B cell (primary cell): ENCODE measurements around the gene MYO5C. TPM values are rescaled to one million over a fixed set of nuclear protein-coding genes. Genes with fewer than 3 reads are reported as not detected.

Source experiments
- ATAC-seq: fragments of 200-7000 bp; cut with Tn5 transposase; one replicate; pipeline ENCODE4 v1.10.0; 2021; ENCODE audit warnings: low read depth, mild to moderate bottlenecking, moderate number of reproducible peaks, moderate library complexity
- CTCF ChIA-PET: fragments of 350-600 bp; sonication (Branson Sonifier 250); formaldehyde crosslinking; loops from one replicate; lab custom pipeline; 2021; ENCODE audit warnings: antibody characterized with exemption, inconsistent platforms; lab: Charles Lee
- POLR2A ChIA-PET: fragments of 350-600 bp; sonication (Branson Sonifier 250); formaldehyde crosslinking; loops from one replicate; lab custom pipeline; 2021; ENCODE audit warnings: antibody characterized with exemption; lab: Charles Lee
- DNase-seq: peaks from one replicate; pipeline ENCODE4 v3.0.0; 2013
- H2AFZ ChIP-seq: 2 replicates; pipeline ENCODE4 v1.6.1; 2012; ENCODE audit warnings: mild to moderate bottlenecking, low read depth, low read length; ENCODE audit not compliant: insufficient read depth, poor library complexity, severe bottlenecking
- H3K27ac ChIP-seq, 2 donors: 1 replicate in 1 of 2; 2 replicates in 1 of 2; pipeline ENCODE4 v1.5.1; 2012 to 2013; ENCODE audit warnings: low read length in 2 of 2, mild to moderate bottlenecking in 2 of 2, moderate library complexity in 1 of 2
- H3K27me3 ChIP-seq, 4 experiments: fragments of 200-600 bp in 1 of 4; sonication (generic) in 1 of 4; replicated peaks in 1 of 4; 1 replicate in 2 of 4; 2 replicates in 2 of 4; pipeline versions ENCODE4 v1.6.1 to v1.7.0; 2013 to 2016; ENCODE audit warnings: low read length in 3 of 4, mild to moderate bottlenecking in 2 of 4, mixed read lengths in 1 of 4, moderate library complexity in 1 of 4; ENCODE audit not compliant: insufficient read depth in 4 of 4, control insufficient read depth in 3 of 4; ENCODE audit errors: control extremely low read depth in 1 of 4
- H3K36me3 ChIP-seq, 2 experiments: replicated peaks in 1 of 2; 1 replicate in 1 of 2; 2 replicates in 1 of 2; pipeline versions ENCODE4 v1.6.1 to v1.7.1; 2013; ENCODE audit warnings: low read length in 1 of 2; ENCODE audit not compliant: insufficient read depth in 2 of 2, control insufficient read depth in 1 of 2; ENCODE audit errors: control extremely low read depth in 1 of 2, extremely low read depth in 1 of 2
- H3K4me1 ChIP-seq, 2 donors: fragments of 200-600 bp in 1 of 2; sonication (generic) in 1 of 2; 1 replicate in 1 of 2; 2 replicates in 1 of 2; pipeline versions ENCODE4 v1.5.1 to v1.6.1; 2013 to 2017; ENCODE audit warnings: low read length in 2 of 2; ENCODE audit not compliant: control insufficient read depth in 2 of 2, insufficient read depth in 2 of 2
- H3K4me2 ChIP-seq: replicated peaks from 2 replicates; pipeline ENCODE3; 2012; ENCODE audit warnings: mild to moderate bottlenecking, low read depth, low read length; ENCODE audit not compliant: poor library complexity, severe bottlenecking
- H3K4me3 ChIP-seq, 5 experiments: fragments of 200-600 bp in 1 of 5; sonication (generic) in 1 of 5; 1 replicate in 3 of 5; 2 replicates in 2 of 5; pipeline versions ENCODE4 v1.5.1 to v1.7.0; 2011 to 2016; ENCODE audit warnings: low read length in 4 of 5, mild to moderate bottlenecking in 4 of 5, low read depth in 2 of 5, control low read depth in 1 of 5, moderate library complexity in 1 of 5; ENCODE audit not compliant: insufficient read depth in 1 of 5; ENCODE audit errors: control extremely low read depth in 1 of 5, extremely low read depth in 1 of 5
- H3K79me2 ChIP-seq: fragments of 200-600 bp; sonication (generic); one replicate; pipeline ENCODE4 v1.6.0; 2016; ENCODE audit warnings: low read length; ENCODE audit not compliant: control insufficient read depth, insufficient read depth
- H3K9ac ChIP-seq: fragments of 200-600 bp; sonication (generic); 2 replicates; pipeline ENCODE4 v1.6.1; 2017; ENCODE audit warnings: mild to moderate bottlenecking, low read length, moderate library complexity
- H3K9me3 ChIP-seq, 3 donors: one replicate each; pipeline versions ENCODE4 v1.6.1 to v1.7.1; 2013; ENCODE audit warnings: low read length in 2 of 3; ENCODE audit not compliant: control insufficient read depth in 2 of 3, insufficient read depth in 1 of 3; ENCODE audit errors: control extremely low read depth in 1 of 3
- H4K20me1 ChIP-seq: 2 replicates; pipeline ENCODE4 v1.6.0; 2012; ENCODE audit warnings: mild to moderate bottlenecking, low read length; ENCODE audit not compliant: insufficient read depth, control insufficient read depth, poor library complexity, severe bottlenecking
- H3K27ac Mint-ChIP-seq: one replicate; pipeline ENCODE4 v1.8.0; 2021; ENCODE audit warnings: mixed read lengths
- H3K27me3 Mint-ChIP-seq: one replicate; pipeline ENCODE4 v1.8.0; 2021; ENCODE audit warnings: mixed read lengths
- H3K4me1 Mint-ChIP-seq: one replicate; pipeline ENCODE4 v1.8.0; 2021; ENCODE audit warnings: mixed read lengths
- H3K4me3 Mint-ChIP-seq: one replicate; pipeline ENCODE4 v1.8.0; 2021; ENCODE audit warnings: mixed read lengths
- H3K9me3 Mint-ChIP-seq: one replicate; pipeline ENCODE4 v1.8.0; 2022; ENCODE audit warnings: mixed read lengths; ENCODE audit not compliant: insufficient read depth
- CTCF ChIP-seq: fragments of 200-600 bp; IDR thresholded peaks from one replicate; pipeline ENCODE4 v1.8.0; 2022; ENCODE audit warnings: antibody characterized with exemption, mild to moderate bottlenecking
- EZH2 ChIP-seq: IDR thresholded peaks from 2 replicates; pipeline ENCODE4 v1.6.1; 2012; ENCODE audit warnings: borderline replicate concordance, low read depth, mild to moderate bottlenecking, moderate library complexity, low read length; ENCODE audit not compliant: insufficient read depth, poor library complexity, severe bottlenecking
- WGBS: methylation state at CpG from one replicate; pipeline ENCODE4 v1.1.5; 2013; ENCODE audit warnings: missing lambda C conversion rate; ENCODE audit not compliant: insufficient coverage; 5-methylcytosine and 5-hydroxymethylcytosine counted together
- intact Hi-C: fragments of 100-400 bp; cut with micrococcal nuclease; formaldehyde crosslinking; loops from one replicate; pipeline ENCODE4 v1.10.0; 2022
- polyA plus RNA-seq: library from polyadenylated mRNA; depleted of rRNA; stranded (reverse); fragments of >200 nt; gene quantifications from 2 replicates; pipeline ENCODE4 v1.2.3, GENCODE V29; 2012
- total RNA-seq, 2 donors: library from RNA; stranded (reverse); fragments of 120-200 nt in 1 of 2; gene quantifications; 1 replicate in 1 of 2; 2 replicates in 1 of 2; pipeline versions ENCODE4 v1.2.3 to v1.2.4, GENCODE V29; 2013 to 2022

Gene MYO5C
- total and polyA plus RNA-seq, 2 donors (not counting 1 experiment from before 2014, with no cell fraction given) = 0.54 to 4.5 TPM

GRCh38 chr15:52276256-52276770, 19.3 kb downstream of the MYO5C start:
- ChIA-PET POLR2A (no interaction called here), CTCF (interaction anchor here (0.7 kb wide), 1 partner anchor 20 kb away, joined by 3 read pairs; no protein-coding TSS in a partner anchor)
- Histone ChIP-seq H3K79me2 (no peaks in the 10 kb centered on the region), H3K27me3 (no peaks in the 10 kb centered on the region), H4K20me1 (no peaks in the 10 kb centered on the region), H3K9ac (no peak overlapping the region), H3K27ac (no peak overlapping the region), H3K36me3 (no peaks in the 10 kb centered on the region), H3K4me1 (no peaks in the 10 kb centered on the region), H3K4me3 (no peak overlapping the region), H2AFZ (no peak overlapping the region), H3K4me2 (no peak overlapping the region), H3K9me3 (no peaks in the 10 kb centered on the region)
- intact Hi-C loops = no loop called here
- H3K9me3 Mint-ChIP-seq = no peaks in the 10 kb centered on the region
- DNase-seq (no peak), ATAC-seq (no peak)
- H3K27me3 Mint-ChIP-seq = no peaks in the 10 kb centered on the region
- H3K27ac Mint-ChIP-seq = no peak overlapping the region
- no peak overlapping the region for H3K4me3 Mint-ChIP-seq
- WGBS = 92% methylated on average over 6 of the region's 7 CpGs
- TF ChIP-seq CTCF = no peak
- TF ChIP-seq EZH2 = no peak
- no peaks in the 10 kb centered on the region for H3K4me1 Mint-ChIP-seq

GRCh38 chr15:52263563-52264282, 31.9 kb downstream of the MYO5C start:
- H3K9ac ChIP-seq = no peak overlapping the region
- TF ChIP-seq EZH2 (no peak), CTCF (no peak)
- no peaks in the 10 kb centered on the region for H3K27me3 ChIP-seq
- H3K27ac ChIP-seq = no peak overlapping the region
- CTCF ChIA-PET = interaction anchor here (17.8 kb wide), 1 partner anchor 32 kb away, joined by 512 read pairs; no protein-coding TSS in a partner anchor
- H3K36me3 ChIP-seq = no peaks in the 10 kb centered on the region
- H3K4me2 ChIP-seq = no peak overlapping the region
- Mint-ChIP-seq H3K27ac (peak overlapping the region; percentile 91), H3K9me3 (no peaks in the 10 kb centered on the region), H3K4me1 (peaks cover 30% of the 10 kb centered on the region), H3K27me3 (no peaks in the 10 kb centered on the region), H3K4me3 (no peak overlapping the region)
- intact Hi-C loops = no loop called here
- no peaks in the 10 kb centered on the region for H4K20me1 ChIP-seq
- 99% methylated on average over 5 of the region's 11 CpGs for WGBS
- peaks cover 20 to 23% of the 10 kb centered on the region in 2 donors for H3K4me1 ChIP-seq
- H3K79me2 ChIP-seq = no peaks in the 10 kb centered on the region
- no peak overlapping the region for H3K4me3 ChIP-seq
- no peak for ATAC-seq
- no peak overlapping the region for H2AFZ ChIP-seq
- POLR2A ChIA-PET = no interaction called here
- no peaks in the 10 kb centered on the region for H3K9me3 ChIP-seq
- DNase-seq = no peak
